NK-92 (cell line): ENCODE results near the gene P2RY2.
"Not testable (repeated sequence)": the region's sequence is repeated elsewhere in the genome, so short reads cannot be mapped to it uniquely, and the experiment has no call there.

Experiments used
- DNase-seq: peaks from one replicate; lab custom pipeline; 2025; ENCODE audit not compliant: unreplicated experiment; lab: John Stamatoyannopoulos, UW

The P2RY2 gene

GRCh38 chr11:73226297-73227006 lies 8.4 kb downstream of the P2RY2 start:
- no peak for DNase-seq

- DNase-seq = no peak
Measured at GRCh38 chr11:73227571-73228211, 9.6 kb downstream of the P2RY2 start.

GRCh38 chr11:73228268-73229134 lies 10.4 kb downstream of the P2RY2 start:
- DNase-seq = no peak

GRCh38 chr11:73229321-73229895 lies 11.3 kb downstream of the P2RY2 start:
- no peak for DNase-seq

- DNase-seq = no peak
Measured at GRCh38 chr11:73229896-73230875, 12.1 kb downstream of the P2RY2 start.

GRCh38 chr11:73230931-73231330 lies 12.8 kb downstream of the P2RY2 start:
- DNase-seq = no peak

- DNase-seq = not testable (repeated sequence)
Measured at GRCh38 chr11:73232487-73232886, 14.4 kb downstream of the P2RY2 start.

GRCh38 chr11:73233211-73233610 lies 15.1 kb downstream of the P2RY2 start:
- DNase-seq = no peak

GRCh38 chr11:73233692-73234470 lies 15.8 kb downstream of the P2RY2 start:
- DNase-seq = no peak

- DNase-seq = no peak
Measured at GRCh38 chr11:73234471-73235181, 16.5 kb downstream of the P2RY2 start.

GRCh38 chr11:73235236-73235786 lies 17.2 kb downstream of the P2RY2 start:
- no peak for DNase-seq

GRCh38 chr11:73236205-73236765 lies 18.2 kb downstream of the P2RY2 start:
- DNase-seq = no peak

- no peak for DNase-seq
Measured at GRCh38 chr11:73236854-73237253, 18.8 kb downstream of the P2RY2 start.

GRCh38 chr11:73237471-73238290 lies 19.6 kb downstream of the P2RY2 start:
- DNase-seq = no peak

GRCh38 chr11:73239111-73239521 lies 21.0 kb downstream of the P2RY2 start:
- DNase-seq = no peak

GRCh38 chr11:73239571-73240189 lies 21.6 kb downstream of the P2RY2 start:
- DNase-seq = no peak
